ENCODE results near the gene CLPX.
A peak's percentile ranks its signal among the peaks of the same experiment; 100 is the strongest.
"Not testable (repeated sequence)": the region's sequence is repeated elsewhere in the genome, so short reads cannot be mapped to it uniquely, and the experiment has no call there.

CLPX gene

DNA sequence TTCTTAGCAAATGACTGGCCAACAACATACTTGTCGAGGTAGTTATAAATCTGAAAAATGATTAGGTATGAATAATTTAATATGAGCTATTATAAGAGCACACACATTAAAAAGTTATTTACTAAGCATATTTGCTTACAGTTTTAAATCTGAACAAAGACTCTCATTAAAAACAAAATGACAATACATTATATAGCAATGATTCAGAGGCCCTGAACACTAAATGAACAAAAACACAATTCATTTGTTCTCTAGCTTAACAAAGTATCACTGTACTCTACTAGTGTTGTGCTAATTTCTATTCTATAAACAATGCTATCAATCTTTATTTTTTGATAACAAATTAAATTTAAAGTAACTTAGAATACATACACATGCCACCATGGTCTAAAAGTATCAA lies 21.0 kb downstream of the CLPX start:
- no peak for DNase-seq

DNA sequence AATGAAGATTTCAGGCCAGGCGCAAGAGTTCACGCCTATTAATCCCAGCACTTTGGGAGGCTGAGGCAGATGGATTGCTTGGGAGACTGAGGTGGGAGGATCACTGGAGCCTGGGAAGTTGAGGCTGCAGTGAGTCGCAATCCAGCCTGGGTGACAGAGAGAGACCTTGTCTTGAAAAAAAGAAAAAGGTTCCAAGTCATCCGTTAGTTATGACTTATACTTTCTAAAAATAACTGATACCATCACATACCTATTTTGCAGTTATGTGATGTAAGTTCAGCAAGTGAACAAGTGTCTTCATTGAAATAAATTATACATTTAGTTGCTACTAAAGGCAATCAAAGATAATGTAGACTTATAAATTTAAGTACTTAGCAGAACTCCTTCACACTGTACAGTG lies 22.1 kb downstream of the CLPX start:
- no peak for DNase-seq

GRCh38 chr15:65156692-65157091 lies 28.4 kb downstream of the CLPX start:
- DNase-seq = no peak

DNA sequence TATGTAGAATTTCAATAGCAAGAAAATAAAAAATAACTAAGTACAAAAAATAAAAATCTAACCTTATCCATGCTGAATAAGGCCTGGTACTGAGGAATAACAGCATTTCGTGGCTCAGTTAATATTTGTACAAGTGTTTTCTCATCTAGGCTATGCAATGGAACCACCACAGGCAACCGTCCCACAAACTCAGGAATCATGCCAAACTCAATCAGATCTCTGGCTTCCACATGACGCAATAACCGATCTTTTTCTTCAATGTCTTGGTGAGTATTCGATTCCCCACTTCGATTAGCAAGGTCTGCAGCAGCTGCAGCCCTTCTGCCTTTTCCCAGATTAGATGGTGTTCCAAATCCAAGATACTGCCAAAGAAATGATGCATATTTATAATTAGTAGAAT lies 30.4 kb downstream of the CLPX start:
- no peak for DNase-seq

GRCh38 chr15:65147902-65148301 lies 37.2 kb downstream of the CLPX start:
- DNase-seq = no peak

GRCh38 chr15:65146438-65146837 lies 38.7 kb downstream of the CLPX start:
- DNase-seq = no peak

GRCh38 chr15:65138631-65139030 lies 46.5 kb downstream of the CLPX start:
- not testable (repeated sequence) for DNase-seq

DNA sequence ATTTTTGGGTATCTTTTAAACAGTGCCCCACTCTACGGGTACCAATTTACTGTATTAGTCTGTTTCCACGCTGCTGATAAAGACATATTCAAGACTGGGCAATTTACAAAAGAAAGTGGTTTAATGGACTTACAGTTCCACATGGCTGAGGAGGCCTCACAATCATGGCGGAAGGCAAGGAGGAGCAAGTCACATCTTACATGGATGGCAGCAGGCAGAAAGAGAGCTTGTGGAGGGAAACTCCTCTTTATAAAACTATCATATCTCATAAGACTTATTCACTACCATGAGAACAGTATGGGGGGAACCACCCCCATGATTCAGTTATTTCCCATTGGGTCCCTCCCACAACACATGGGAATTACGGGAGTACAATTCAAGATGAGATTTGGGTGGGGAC lies 47.2 kb downstream of the CLPX start:
- not testable (repeated sequence) for DNase-seq

DNA sequence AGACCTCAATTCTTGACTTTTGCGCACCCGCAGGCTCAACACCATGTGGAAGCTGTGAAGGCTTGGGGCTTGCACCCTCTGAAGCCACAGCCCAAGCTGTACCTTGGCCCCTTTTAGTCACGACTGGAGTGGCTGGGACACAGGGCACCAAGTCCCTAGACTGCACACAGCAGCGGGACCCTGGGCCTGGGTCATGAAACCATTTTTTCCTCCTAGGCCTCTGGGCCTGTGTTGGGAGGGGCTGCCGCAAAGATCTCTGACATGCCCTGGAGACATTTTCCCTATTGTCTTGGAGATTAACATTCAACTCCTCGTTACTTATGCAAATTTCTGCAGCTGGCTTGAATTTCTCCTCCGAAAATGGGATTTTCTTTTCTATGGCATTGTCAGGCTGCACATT lies 48.1 kb downstream of the CLPX start:
- DNase-seq = not testable (repeated sequence)

DNA sequence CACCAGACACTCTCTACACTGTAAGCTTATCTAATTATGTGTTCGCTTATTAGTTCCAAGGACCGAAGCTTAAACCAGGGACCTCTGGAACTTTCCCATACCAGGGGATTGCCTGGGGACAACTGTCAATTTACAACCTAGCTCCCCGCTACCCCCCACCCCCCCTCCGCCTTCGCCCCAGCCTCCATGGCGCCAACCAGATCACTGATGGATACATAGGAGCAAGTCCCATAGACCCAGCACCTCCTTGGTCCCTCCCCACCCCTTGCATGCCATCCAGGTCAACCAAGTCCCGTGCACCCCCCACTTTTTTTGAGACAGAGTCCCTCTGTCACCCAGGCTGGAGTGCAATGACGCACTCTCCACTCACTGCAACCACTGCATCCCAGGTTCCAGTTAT lies 50.6 kb downstream of the CLPX start:
- DNase-seq = no peak

- DNase-seq = peak; percentile 95
Observed at GRCh38 chr15:65133548-65134200, 51.5 kb downstream of the CLPX start, which contains the start of gene PDCD7. Gene PDCD7 (minus strand): TSS chr15:65133808. CDS start chr15:65133781, 27 bp downstream.

DNA sequence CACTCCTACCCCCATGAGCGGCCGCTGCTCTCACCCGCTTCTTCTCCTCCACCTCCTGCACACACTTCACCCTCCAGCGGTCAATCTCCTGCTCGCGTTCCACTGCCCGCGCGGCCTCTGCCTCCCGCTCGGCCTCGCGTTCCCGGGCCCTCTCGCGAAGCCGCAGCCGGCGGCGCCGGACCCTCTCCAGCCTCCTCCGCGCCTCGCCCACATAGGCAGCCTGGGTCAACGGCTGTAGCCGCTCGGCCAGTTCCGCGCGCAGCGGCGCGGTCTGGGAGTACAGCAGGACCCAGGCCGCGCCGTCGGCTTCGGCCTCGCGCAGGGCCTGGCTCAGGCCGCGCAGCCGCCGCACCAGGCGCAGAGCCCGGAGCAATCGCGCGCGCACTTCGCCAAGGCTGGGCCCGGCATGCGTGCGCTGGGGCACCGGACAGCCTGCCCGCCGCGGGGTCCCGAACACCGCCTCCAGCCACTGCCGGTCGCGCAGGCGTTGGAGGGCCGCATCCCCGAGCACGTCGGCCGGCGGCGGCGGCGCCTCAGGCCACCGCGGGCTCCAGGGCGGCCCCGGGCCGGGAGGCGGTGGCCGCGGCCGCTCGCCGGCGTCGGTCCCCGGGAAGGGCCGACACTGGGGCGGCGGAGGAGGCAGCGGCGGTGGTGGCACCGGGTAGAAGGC lies 52.1 kb downstream of the CLPX start:
- peak; percentile 37 for DNase-seq

DNA sequence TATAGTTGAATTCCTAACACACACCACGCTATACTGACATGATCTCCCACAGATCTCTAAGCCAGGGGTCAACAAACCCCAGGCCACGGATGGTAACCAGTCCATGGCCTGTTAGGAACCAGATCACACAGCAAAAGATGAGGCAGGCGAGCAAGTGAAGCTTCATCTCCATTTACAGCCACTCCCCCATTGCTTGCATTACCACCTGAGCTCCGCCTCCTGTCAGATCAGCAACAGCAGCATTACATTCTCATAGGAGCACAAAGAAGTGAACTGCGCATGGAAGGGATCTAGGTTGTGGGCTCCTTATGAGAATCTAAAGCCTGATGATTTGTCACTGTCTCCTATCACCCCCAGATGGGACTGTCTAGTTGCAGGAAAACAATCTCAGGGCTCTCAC lies 54.2 kb downstream of the CLPX start:
- no peak for DNase-seq

GRCh38 chr15:65115542-65115941 lies 69.6 kb downstream of the CLPX start:
- no peak for DNase-seq

GRCh38 chr15:65115086-65115485 lies 70.1 kb downstream of the CLPX start, which contains the start of gene UBAP1L:
Gene UBAP1L (minus strand): TSS chr15:65115200. CDS start chr15:65106215, 8,985 bp downstream.
- no peak for DNase-seq

DNA sequence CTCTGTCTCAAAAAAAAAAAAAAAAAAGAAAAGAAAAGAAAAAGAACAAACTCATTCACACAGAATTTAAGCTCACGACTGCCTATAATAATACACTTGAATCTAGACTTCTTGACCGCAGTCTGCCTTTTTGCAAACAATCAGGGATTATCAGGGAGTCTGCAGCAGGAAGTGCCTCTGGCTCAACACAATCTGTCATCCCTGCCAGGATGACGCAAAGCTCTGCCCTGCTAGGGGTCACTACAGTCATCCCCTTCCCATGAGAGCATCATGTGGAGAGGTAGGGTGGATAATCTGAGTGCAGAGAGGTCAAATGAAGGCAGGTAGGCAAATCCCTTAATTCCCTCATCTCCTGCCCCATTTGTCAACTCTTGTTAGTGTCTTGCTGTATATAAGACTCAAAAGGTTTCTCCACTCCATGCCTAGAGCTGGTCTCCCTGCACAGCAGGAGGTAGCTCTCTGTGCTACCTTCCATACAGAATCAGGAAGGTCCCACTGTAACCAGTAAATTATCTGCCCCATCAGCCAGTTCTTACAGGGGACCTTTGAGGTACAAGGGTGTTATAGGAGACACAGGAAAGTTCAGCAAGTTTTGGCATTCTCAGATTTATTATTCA lies 74.4 kb downstream of the CLPX start:
- no peak for DNase-seq

DNA sequence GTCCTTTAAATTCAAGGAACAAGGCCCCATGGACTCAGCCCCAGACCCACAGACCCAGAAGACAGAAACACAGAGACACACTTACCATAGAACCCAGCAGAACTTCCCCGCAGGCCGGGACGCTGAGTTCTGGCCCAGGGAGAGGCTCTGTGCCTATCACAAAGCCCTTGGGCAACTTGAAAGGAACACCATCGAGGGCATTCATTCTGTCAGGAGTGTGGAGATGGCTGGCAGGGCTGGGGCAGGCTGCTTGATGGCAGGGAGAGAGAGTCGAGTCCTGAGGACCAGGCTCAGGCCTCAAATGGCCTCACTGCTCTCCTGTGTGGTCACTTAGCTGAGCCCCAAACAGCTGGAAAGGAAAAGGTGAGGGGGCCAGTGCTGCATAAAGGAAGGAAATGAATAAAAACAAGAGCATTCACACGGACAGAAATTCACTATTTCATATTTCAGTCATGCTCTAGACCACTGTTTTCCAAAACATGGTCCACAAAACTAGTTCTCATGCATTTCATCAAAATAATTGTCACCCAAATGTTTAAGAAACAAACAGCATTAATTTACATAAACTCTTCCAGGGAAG lies 79.0 kb downstream of the CLPX start:
- DNase-seq = no peak

- DNase-seq = no peak
Observed at GRCh38 chr15:65105038-65105437, 80.1 kb downstream of the CLPX start.

- no peak for DNase-seq
Observed at GRCh38 chr15:65102912-65103311, 82.2 kb downstream of the CLPX start.

DNA sequence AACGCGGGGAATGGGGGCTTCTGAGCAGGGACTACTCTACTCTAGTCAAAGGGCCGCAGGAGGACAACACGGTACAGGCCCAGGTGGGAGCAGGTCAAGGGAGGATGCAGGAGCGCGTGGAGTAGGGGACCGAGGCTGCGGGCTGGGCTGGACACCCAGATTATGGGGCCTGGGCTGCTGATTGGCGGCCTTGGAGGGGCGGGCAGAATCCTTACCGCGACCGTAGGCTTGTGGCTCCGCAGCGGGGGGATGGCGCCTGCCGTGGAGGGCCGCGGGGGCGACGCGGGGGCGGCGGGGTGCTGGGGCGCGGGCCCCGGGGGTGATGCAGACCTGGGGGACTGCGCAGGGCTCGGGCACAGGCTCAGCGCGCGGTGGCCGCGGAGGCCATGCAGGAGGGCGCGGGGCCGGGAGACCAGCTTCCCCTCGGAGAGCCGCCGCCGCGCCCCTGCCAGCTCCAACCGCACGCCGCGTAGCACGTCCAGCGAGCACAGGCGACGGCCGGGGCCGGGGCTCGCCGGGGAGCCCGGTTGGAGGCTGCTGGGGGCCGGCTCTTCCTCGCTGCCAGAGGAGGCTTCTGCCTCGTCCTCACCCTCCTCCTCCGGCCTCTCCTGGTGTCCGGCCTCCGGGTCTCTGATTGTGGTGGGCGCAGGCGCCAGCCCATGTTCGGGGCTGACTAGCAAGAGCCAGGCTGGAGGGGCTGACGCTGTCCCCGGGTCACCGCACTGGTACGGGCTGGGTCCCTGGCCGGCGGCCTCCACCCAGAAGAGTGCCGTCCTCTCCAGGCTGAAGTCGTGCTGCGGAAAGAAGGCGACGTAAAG lies 83.0 kb downstream of the CLPX start:
- no peak for DNase-seq

- peak; percentile 64 for DNase-seq
Observed at GRCh38 chr15:65101411-65101890, 83.7 kb downstream of the CLPX start.

DNA sequence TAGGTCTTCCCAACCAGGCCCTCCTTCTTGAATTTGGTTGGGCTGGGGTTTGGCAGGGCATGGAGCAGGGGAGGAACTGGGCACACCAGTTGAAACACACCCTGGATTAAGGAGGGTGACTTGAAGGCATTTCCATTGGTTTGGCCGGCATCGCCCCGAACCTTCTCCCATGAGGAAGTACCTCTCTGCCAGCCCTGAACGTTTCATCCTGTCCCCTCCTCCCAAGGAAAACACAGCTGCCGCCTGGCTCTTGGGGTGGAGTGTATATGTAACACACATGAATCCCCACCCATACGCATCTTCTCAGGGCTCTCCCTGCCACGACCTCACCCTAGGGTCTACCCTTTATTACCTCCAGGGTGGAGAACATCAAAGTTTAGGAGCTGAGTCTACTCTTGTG lies 84.7 kb downstream of the CLPX start:
- DNase-seq = no peak

- not testable (repeated sequence) for DNase-seq
Observed at GRCh38 chr15:65099801-65100200, 85.3 kb downstream of the CLPX start.

Measured in OCI-M1 (cell line).